HG03565 (cell line): ENCODE data around the gene LINS1.

Experiments used
- ATAC-seq: cut with Tn5 transposase; IDR thresholded peaks from one replicate; pipeline ENCODE4 v1.9.1; 2021; ENCODE audit warnings: mild to moderate bottlenecking, moderate library complexity; ENCODE audit not compliant: unreplicated experiment

Gene LINS1

DNA sequence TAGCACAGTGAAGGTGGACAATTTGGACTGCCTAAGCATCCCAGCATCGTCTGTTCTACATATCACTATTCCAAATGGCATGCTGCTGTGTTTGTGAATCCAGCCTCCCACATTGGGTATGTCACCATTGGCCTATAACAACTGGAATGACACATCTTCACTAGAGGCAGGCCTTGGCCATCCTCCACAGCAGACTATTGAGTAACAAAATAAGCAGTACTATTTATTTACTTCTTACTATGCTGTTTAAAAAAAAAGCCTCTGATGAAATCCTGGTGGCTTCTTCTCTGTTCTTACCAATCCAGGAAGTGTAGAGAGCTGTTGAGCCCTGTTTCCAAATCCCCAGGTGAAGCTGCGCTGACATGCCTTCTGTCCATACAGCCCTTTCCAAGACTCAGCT lies 42.7 kb downstream of the LINS1 start:
- no peak for ATAC-seq

GRCh38 chr15:100558771-100559254 lies 43.2 kb downstream of the LINS1 start:
- no peak for ATAC-seq

GRCh38 chr15:100553468-100553867 lies 48.5 kb downstream of the LINS1 start:
- ATAC-seq = no peak

DNA sequence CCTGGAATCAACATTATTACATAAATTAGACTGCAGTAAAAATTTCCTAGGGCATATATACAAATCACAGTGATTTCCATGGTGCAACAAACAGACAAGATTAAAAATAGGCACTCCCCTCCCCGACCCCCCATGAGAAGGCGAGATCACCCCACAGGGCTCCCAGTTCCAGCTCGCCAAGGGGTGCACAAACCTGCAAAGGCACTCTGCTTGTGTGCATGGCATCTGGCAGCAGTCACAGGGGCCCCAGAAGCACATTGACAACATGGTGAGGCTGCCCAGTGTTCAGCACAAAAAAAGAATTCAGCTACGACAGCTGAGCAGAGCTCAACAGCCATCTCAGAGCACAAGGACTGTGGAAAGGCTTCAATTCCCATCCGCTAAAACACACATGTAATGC lies 54.0 kb downstream of the LINS1 start:
- no peak for ATAC-seq

DNA sequence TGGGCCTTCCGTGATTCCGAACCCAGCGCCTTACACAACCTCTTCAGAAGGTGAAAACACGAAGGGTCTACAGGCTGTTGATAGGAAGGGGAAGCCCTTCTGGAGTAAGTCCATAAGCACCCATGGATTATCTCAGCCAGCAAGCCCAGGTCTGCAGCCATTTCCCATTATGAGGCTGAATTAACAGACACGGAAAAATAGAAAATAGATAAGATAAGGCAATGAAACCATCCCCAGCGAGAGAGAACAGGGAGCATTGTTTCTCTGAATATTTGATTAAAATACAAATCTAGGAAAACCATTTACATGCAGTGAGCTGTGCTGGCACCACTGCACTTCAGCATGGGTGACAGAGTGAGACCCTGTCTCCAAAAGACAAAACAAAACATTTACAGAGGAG lies 57.0 kb downstream of the LINS1 start:
- no peak for ATAC-seq

GRCh38 chr15:100544338-100544841 lies 57.6 kb downstream of the LINS1 start:
- ATAC-seq = no peak

DNA sequence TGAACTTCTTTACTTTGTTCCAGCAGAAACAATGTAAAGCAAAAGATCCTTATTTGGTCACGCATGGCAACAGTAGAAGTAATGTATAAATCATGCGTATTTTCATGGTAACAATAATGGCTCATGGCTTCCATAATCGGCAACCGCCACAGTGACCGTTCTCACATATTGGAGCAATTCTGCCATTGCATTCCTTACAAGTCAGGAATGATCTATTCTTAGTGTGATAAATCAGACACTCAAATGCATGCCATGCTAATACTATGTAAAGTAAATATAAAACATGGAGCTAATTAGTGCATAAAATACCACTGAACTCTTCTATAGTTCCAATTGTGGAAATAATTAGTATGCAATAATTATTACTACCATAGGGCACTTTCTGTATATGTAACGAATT lies 59.7 kb downstream of the LINS1 start:
- no peak for ATAC-seq

GRCh38 chr15:100537331-100537730 lies 64.7 kb downstream of the LINS1 start:
- ATAC-seq = no peak

DNA sequence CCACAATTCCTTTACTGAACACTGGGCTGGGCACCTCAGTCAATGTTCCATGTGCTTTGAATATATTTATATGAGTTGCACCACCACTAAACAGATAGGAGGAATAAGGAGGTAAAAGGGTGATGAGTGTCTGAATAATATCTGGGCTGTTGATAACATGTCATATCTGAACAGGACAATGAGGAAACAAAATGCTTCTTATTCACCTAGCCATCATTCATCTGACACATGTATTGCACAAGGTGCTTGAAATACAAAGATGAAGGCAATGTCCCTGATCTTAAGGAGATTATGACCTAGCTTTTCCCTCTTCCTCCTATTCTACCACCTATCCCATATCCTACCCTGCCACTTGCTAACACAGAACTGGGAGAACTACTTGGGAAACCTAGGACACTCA lies 65.3 kb downstream of the LINS1 start:
- ATAC-seq = no peak

- ATAC-seq = no peak
Observed at GRCh38 chr15:100533886-100534285, 68.1 kb downstream of the LINS1 start.

DNA sequence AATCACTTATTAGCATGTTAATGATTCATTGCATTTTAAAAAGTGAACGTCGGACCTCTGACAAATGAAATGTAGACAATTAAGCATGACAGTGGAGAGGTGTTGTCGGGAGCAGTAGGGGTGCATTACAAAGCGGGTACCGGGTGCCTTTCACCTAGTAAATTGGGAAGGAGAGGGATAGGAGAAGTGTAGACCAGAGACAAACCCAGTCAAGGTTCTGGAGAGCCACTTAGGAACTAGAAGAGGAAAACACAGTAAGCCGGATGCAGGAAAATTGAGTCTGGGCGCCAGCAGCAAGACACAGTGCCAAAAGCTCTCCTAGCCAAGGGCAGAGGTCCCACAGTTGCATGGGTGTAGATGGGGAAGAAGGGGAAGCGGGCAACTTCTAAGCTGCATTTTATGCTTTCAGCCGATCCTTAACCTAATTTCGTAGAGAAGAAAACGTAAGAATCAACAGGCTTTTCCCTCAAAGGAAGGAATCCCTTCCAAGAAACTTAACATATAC lies 70.1 kb downstream of the LINS1 start:
- ATAC-seq = no peak

DNA sequence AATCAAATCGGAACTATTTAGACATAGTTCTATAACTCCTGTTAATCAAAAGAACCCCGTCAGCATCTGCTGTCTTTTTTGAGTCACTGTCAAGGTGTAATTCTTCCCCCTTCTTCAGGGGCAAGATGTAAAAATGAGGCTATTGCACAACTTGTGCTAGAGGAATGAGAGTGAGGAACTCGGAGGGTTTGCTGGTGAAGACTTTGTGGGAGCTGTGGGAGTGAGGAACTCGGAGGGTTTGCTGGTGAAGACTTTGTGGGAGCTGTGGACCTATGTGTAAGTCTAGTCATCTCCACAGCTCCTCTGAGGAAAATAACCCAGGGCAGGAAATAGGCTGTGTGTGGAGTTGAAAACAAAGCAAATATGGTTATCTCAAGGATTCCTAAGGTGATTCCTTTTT lies 70.8 kb downstream of the LINS1 start:
- ATAC-seq = no peak

DNA sequence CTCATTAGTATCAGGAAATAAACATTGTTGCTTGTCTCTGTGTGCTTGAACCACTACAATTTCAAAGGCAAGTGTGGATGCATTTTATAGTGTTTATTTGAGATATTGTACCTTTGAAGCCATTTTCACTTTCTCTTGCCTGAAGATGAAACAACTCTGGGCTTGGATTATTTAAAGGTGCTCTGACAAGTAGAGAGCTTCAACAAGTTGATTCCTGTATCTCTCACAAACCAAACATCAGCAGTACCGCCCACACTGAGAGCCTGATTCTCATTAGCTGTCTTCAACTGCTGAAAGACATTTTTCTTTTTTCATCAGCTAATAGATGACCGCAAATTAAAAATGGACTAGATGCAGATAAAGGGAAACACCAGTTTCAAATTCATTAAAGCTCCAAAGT lies 72.4 kb downstream of the LINS1 start:
- ATAC-seq = no peak

GRCh38 chr15:100528833-100529428 lies 73.1 kb downstream of the LINS1 start, which contains the start of gene CERS3:
TSS of gene CERS3 (minus strand) at chr15:100528950. CDS start at chr15:100501849, 27,101 bp downstream.
- no peak for ATAC-seq

DNA sequence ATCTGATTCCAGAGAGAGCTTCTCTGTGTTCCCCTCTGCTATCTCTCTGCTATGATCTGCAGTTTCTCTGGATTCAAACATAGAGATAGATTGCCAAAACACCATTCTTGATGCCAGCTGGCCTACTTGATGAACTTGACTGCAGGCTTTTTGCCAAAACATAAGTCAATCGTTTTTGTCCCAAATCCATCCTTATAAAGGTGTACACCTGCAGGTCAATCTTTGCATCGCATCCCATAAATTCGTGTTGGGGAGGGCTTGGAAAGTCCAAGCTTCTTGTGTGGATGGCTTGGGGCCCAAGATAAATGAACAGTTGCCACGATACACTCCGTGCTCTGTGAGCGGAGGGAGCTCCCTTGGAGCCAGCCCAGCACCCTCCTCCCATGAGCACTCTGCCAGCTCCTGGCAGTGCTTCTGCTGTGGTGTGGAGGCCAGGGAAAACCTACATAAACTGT lies 75.9 kb downstream of the LINS1 start:
- ATAC-seq = no peak

DNA sequence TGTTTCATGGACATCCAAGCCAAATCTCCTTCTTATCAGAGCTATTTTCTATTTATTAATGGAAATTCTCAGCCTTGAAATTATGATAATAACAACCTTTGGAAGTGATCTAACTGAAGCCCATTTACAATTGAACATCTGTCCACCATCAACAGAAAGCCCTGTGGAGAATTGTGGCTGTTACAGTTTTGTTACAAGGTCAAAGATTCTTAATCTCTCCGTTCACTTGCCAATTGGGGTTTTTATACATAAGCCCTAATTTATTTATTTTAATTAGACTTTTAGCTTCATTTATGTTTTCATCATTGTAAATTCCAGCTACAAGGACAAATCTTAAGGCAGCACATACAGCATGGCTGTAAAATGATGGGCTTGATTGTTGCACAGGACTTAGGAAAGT lies 76.5 kb downstream of the LINS1 start:
- ATAC-seq = no peak

- ATAC-seq = no peak
Observed at GRCh38 chr15:100524326-100524725, 77.7 kb downstream of the LINS1 start.

DNA sequence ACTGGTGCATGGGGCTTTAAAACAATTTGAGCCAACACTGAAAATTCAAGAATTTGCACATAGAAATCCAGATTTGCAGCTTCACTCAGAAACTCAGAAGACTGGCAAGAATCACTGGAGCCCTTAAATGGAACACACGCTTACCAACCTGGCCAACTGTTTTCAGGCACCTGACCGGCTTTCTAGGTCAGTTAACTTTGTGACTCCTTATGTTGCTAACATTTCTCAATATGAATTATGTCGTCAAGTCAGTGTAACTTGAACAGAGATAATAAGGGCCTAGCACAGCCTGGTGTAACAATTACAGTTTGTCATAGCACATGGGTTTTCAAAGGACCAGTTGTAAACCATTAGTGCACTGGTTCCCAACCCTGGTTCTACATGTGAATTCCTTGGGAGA lies 80.1 kb downstream of the LINS1 start:
- no peak for ATAC-seq

- ATAC-seq = no peak
Observed at GRCh38 chr15:100520132-100520921, 81.7 kb downstream of the LINS1 start.

GRCh38 chr15:100517846-100518245 lies 84.1 kb downstream of the LINS1 start:
- no peak for ATAC-seq
